Brain pericyte (primary cell): ENCODE results near the gene IMPACT.
A peak's percentile ranks its signal among the peaks of the same experiment; 100 is the strongest.

ENCODE experiments used
- DNase-seq: peaks from one replicate; pipeline ENCODE4 v3.0.0-alpha.2; 2012; ENCODE audit warnings: low read depth, low spot score

The IMPACT gene, protein sequence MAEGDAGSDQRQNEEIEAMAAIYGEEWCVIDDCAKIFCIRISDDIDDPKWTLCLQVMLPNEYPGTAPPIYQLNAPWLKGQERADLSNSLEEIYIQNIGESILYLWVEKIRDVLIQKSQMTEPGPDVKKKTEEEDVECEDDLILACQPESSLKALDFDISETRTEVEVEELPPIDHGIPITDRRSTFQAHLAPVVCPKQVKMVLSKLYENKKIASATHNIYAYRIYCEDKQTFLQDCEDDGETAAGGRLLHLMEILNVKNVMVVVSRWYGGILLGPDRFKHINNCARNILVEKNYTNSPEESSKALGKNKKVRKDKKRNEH

DNA sequence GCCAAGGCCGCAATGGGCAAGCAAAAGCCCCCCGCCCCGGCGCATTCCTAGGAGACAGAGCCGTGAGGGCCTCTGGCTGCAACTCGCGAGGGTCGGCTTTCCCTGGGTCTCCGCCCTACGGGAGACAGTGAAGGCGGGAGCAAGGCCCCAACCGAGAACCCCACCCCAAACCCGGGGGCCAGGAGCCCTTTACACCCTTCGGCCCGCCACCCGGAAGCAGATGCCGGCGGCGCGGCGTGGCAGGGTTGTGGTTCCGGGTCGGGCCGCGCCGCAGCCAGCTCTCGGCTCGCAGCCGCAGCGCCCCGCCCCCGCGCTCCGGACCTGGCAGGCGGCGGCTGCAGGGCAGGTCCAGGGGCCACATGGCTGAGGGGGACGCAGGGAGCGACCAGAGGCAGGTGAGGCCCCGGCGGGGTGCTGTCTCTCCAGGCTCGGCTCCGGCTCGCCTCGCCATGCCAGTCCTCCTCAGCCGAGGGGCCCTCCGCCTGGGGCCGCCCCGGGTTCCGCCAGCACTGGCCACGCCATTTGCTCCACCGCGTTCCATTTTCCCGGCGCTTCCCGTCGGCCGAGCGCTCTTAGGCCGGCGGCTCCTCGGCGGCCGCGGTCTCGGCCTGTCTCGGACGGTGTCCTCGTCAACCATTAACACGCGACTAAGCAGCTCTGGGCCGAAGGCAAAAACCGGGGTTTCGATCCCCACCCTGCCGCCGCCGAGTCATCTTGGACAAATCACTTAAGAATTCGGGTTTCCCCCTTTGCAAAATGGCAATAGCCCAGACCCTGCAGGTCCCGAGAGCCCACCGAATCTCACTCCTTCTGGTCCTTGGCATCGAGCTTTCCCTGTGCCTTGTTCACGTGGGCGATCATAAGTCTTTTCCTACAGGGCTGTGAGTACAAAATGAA lies at the start of gene IMPACT:
TSS of gene IMPACT (plus strand) at position 273 of the 897 bp plus-strand sequence. CDS start at position 360, 87 bp downstream.
- DNase-seq = peak; percentile 24

- DNase-seq = no peak
Observed at GRCh38 chr18:24378598-24378997, 47.9 kb upstream of the IMPACT start.

- DNase-seq = no peak
Observed at GRCh38 chr18:24380163-24380747, 46.2 kb upstream of the IMPACT start.

DNA sequence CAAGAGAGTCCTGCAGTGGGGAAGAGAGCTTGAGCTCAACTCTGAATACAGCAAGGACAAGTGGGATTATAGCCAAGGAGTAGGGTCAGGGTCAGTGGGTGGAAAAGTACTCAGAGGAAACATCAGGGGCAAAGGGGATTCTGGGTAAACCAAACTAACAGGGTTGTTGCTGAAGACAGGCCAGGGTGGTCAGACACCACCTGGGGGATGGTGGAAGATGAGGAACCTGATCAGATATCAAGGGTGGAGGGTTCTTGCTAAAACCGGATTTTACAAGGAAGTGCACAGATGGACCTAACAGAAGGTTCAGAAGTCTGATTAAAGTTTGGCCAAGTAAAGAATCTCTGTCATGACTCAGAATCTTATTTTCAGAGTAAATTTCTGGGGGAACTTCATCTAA lies 45.3 kb upstream of the IMPACT start:
- no peak for DNase-seq

GRCh38 chr18:24386681-24387080 lies 39.8 kb upstream of the IMPACT start:
- no peak for DNase-seq

DNA sequence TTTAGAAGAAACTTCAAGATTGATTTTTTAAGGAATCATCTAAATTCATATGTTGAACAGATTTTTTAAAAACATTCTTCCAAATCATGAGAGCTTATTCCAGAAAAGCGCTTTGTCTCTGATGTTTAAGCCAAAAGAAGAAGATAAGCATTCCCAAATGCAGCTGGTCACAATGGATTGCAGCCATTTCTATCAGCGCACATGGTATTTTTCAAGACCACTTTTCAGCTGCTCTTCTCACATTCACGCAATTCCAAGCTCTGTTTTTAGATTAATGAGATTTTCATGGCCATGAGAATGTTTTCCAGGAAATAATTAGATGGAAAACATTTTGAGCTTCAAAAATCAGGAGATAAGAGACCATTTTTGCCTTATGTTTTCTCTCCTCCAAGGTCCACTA lies 37.5 kb upstream of the IMPACT start:
- no peak for DNase-seq

DNA sequence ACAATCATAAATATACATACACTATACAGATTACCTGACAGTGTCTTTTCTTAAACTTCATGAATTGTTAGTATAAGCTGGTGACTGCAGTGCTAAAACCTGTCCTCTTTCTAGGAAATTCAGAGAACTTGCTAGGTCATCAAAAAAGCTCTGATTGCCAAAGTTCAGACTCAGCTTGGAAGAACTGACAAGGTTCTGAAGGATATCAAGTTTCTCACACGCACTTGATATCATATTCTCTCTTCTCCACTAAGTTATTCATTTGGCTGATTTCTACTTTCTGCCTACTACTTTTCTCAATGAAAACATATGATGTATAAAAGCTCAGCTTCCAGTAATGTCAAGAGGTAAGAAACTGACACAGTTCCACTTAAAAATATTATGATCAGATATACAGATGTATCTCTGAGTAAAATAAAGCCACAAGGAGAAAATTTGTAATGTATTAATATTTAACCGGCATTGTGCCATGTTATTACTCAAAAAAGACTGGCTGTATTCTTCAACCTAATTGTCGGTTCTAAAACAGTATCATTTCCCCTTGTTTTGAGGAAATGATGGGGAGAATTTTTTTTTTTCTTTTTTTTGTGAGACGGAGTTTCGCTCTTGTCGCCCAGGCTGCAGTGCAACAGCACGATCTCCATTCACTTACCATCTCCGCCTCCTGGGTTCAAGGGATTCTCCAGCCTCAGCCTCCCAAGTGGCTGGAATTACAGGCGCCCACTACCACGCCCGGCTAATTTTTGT lies 31.2 kb upstream of the IMPACT start:
- DNase-seq = no peak

GRCh38 chr18:24396082-24396633 lies 30.3 kb upstream of the IMPACT start:
- DNase-seq = no peak

DNA sequence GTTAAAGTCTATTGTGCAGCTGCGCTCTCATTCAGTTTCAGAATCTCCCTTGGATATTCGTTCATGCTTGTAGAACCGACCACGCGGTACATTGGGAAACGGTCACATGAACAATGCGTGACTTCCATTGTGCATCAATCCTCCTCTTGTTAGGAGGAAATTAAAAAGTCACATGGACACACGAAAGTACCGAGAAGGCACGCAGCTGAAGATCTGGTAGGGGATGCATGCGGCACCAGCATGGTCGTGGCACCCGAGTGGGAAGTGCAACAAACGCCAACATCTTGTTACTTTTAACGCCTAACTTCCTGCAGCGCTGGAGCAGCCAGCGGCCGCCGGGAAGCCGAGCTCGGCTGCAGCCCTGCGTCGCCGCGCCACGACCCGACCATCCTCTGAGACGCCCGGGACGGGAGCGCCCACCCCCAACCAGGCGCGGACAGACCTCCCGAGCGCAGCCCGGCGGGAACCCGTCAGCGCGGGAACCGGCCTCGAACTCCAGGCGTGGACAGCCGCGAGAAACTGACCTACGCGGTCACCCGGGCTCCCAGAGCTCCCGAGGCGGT lies 29.3 kb upstream of the IMPACT start:
- peak; percentile 32 for DNase-seq

DNA sequence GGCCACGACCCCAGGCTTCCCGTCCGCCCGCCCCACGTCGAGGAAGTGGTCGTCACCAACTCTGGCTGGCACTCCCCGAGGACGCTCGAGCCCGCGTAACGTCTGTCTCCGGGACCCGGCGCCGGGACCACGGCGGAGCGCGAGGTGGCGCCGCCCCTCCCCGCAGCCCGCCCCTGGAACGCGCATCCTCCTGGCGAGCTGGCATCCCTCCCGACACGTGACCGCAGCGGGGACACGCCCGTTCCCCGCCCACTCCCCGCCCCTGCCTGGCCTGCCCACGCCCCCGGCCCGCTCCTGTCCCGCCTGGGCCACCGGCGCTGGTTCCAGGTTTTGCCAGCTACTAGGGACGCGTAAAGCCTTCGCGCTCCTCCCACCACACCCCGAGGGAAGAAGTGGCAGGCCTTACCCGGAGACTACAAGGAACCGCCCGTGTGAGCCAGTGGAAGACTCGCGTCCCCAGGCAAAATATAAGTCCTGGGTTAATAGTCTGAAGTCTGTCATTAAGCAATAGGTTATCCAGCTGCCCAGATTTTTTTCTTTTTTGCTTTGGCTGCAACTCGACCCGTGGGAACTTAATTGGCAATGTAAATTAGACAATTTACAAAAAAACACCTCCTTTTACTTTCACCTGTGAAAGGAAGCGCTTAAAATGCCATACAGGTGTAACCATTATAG lies 28.6 kb upstream of the IMPACT start, which contains the start of gene OSBPL1A:
TSS of gene OSBPL1A (minus strand) at position 131 of the 675 bp plus-strand sequence. CDS start 20,291 bp downstream, outside the sequence.
- peak; percentile 53 for DNase-seq

DNA sequence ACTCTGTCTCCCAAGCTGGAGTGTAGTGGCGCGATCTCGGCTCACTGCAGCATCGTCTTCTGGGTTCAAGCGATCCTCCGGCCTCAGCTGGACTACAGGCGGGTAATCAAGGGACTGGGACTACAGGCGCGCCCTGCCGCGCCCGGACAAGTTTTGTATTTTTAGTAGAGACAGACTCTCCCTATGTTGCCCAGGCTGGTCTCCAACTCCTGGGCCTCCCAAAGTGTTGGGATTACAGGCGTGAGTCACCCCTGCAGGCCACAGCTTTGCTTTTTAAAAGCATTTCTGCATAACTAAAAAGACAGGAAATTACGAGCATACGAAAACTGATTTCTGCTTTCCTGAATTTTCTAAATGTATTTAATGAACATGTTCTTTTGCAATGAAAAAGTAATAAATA lies 27.9 kb upstream of the IMPACT start:
- no peak for DNase-seq

- DNase-seq = no peak
Observed at GRCh38 chr18:24400587-24400986, 25.9 kb upstream of the IMPACT start.

DNA sequence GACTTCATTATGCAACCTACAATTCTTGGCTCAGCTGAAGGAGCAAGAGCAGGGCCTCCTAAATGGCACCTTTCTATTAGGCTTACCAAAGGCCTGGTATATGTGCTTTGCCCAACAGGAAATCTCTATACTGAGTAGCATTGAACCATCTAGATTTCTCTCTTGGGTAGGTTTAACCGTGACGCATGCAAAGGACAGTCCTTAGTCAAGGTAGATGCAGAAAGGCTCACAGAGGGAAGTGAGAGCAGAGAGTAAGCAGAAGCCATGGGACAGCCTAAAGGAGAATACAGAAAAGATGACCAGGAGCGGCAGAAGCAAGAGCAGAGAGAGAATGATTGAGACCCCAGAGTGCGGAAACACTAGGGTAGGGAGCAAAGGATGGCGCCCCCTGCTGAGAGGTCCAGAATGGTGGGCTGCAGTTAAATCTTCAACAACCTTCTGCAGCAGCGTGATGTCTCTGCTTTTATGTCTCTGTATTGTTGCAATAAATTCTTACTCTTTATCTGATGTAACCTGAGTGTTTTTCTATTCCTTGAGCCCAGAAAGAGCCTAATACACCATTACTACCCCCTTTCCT lies 24.2 kb upstream of the IMPACT start:
- DNase-seq = no peak

DNA sequence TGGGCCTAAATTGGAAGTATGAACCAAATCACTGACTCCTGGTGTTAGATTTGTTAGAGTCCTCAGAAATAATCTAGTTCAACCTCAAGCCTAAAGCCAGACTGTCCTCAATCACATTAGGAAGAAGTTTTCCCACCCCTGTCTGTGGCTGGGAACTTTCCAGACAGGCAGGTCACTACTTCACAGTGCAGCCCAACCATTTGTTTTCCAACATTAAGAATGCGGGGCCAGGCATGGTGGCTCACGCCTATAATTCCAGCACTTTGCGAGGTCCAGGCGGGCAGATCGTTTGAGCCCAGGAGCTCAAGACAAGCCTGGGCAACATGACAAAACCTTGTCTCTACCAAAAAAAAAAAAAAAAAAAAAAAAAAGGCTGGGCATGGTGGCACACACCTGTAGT lies 23.4 kb upstream of the IMPACT start:
- DNase-seq = no peak

DNA sequence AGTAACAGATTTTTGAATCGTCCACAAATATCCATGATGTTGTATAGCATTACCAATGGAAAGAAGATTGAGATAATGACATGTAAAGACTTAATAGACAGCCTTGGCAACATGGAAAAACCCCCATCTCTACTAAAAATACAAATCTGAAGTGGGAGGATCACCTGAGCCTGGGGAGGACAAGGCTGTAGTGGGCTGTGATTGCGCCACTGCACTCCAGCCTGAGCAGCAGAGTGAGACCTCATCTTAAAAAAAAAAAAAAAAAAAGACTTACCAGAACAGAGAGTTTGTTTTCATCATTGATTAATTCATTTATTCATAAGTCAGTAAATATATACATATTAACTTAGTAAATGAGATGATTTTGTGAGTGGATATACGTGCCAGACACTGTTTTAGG lies 21.9 kb upstream of the IMPACT start:
- DNase-seq = no peak

- no peak for DNase-seq
Observed at GRCh38 chr18:24408496-24408895, 18.0 kb upstream of the IMPACT start.

DNA sequence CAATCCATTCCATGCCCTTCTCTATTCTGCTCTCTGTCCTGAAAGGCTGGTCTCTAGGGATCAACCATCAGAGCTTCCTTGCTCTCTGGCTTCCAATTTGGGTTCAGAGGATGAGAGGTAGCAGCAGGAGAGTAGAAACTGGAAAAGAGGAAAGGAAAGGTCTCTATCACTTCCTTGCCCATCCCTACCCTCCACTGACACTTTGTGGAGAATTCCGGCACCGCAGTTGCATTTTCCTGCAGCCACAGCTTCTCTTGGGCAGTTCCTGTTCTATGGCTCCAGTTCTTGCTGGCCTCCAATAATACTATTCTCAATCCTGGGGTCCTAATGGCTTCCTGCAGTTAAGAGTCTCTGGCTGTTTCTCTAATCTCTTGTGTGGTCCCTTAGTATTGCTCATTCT lies 13.3 kb upstream of the IMPACT start:
- no peak for DNase-seq

- no peak for DNase-seq
Observed at GRCh38 chr18:24414349-24415003, 12.0 kb upstream of the IMPACT start.

DNA sequence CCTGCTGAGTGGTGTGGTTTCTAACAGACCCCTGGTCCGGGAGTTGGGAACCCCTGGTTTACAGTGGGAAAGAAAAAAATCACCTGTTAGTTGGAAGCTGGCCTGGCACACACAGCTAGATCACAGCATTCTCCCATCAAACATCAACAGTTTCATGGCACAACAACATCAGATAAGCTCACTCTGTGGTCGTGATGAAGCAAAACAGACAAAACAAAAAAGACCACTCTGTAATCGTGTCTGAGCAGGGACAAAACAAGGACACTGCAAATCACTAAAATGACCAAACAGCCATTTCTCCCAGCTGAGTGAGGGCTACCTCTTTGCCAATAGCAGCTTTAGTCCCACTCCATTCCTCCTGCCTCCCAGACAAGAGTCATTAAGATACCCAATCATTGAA lies 9.0 kb upstream of the IMPACT start:
- DNase-seq = no peak

- no peak for DNase-seq
Observed at GRCh38 chr18:24420551-24420950, 5.9 kb upstream of the IMPACT start.
